Tibial artery (tissue), 4 donors: ENCODE measurements around the gene PLBD1.

Experiments used
- DNase-seq, 2 donors: peaks; one replicate each; pipeline ENCODE4 v3.0.0-alpha.2; 2019
- H3K27ac ChIP-seq, 2 donors: fragments of 200-600 bp; sonication (generic) in 1 of 2; 1 replicate in 1 of 2; 2 replicates in 1 of 2; pipeline ENCODE4 v1.5.1; 2018 to 2019; ENCODE audit warnings: mild to moderate bottlenecking in 1 of 2
- H3K27me3 ChIP-seq, 2 donors: fragments of 200-600 bp; sonication (generic) in 1 of 2; one replicate each; pipeline versions ENCODE4 v1.5.1 to v1.6.0; 2016 to 2019
- H3K36me3 ChIP-seq, 3 donors: fragments of 200-600 bp; sonication (generic) in 2 of 3; one replicate each; pipeline ENCODE4 v1.5.1; 2016 to 2019; ENCODE audit warnings: mild to moderate bottlenecking in 2 of 3
- H3K4me1 ChIP-seq, 4 donors: fragments of 200-600 bp; sonication (generic) in 2 of 4; 1 replicate in 3 of 4; 2 replicates in 1 of 4; pipeline ENCODE4 v1.5.1; 2016 to 2019
- H3K4me3 ChIP-seq, 2 donors: fragments of 200-600 bp; sonication (generic) in 1 of 2; 1 replicate in 1 of 2; 2 replicates in 1 of 2; pipeline ENCODE4 v1.5.1; 2018 to 2019; ENCODE audit warnings: mild to moderate bottlenecking in 2 of 2
- H3K9me3 ChIP-seq, 3 donors: fragments of 200-600 bp; sonication (generic) in 1 of 3; one replicate each; pipeline ENCODE4 v1.5.1; 2016 to 2019
- intact Hi-C: fragments of 100-400 bp; cut with DNase I; formaldehyde crosslinking; loops from one replicate; pipeline ENCODE4 v1.15.0; 2023; ENCODE audit warnings: low total_unique reads
- TF ChIP-seq, protein P1 (sequence below), 2 experiments: fragments of 200-600 bp in 1 of 2; fragments of 450-650 bp in 1 of 2; IDR thresholded peaks; one replicate each; pipeline ENCODE4 v1.5.1; 2017 to 2019; ENCODE audit warnings: antibody characterized with exemption in 2 of 2, mild to moderate bottlenecking in 1 of 2, moderate library complexity in 1 of 2

PLBD1 gene

DNA sequence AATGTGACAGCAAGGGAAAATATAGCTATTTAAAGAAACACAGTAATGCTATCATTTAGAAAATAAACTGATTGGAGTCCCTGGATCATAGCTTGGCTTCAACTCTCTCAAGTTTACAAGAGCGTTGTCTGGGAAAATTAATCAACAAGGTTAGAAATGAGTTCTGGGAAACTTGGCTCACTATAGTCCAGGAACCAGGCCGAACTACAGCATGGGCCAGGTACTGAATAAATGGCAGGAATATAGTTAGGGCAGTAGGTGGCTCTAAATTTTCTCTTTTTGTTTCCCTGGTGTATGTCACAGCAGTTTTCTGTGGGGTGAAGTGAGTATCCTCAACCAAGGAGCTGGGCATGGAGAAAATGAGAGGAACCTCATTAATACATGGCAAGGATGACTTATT, 72.4 kb downstream of the PLBD1 start:
- Histone ChIP-seq H3K9me3 (no peaks in the 10 kb centered on the region), H3K36me3 (peaks cover 76 to 88% (median 83%) of the 10 kb centered on the region in 3 donors), H3K27ac (no peak overlapping the region), H3K4me1 (no peaks in the 10 kb centered on the region), H3K4me3 (no peak overlapping the region), H3K27me3 (no peaks in the 10 kb centered on the region)
- TF ChIP-seq, protein P1, sequence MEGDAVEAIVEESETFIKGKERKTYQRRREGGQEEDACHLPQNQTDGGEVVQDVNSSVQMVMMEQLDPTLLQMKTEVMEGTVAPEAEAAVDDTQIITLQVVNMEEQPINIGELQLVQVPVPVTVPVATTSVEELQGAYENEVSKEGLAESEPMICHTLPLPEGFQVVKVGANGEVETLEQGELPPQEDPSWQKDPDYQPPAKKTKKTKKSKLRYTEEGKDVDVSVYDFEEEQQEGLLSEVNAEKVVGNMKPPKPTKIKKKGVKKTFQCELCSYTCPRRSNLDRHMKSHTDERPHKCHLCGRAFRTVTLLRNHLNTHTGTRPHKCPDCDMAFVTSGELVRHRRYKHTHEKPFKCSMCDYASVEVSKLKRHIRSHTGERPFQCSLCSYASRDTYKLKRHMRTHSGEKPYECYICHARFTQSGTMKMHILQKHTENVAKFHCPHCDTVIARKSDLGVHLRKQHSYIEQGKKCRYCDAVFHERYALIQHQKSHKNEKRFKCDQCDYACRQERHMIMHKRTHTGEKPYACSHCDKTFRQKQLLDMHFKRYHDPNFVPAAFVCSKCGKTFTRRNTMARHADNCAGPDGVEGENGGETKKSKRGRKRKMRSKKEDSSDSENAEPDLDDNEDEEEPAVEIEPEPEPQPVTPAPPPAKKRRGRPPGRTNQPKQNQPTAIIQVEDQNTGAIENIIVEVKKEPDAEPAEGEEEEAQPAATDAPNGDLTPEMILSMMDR (IDR thresholded peaks at IDR 0.05), result no peak
- intact Hi-C loops, result no loop called here
- DNase-seq, result no peak

DNA sequence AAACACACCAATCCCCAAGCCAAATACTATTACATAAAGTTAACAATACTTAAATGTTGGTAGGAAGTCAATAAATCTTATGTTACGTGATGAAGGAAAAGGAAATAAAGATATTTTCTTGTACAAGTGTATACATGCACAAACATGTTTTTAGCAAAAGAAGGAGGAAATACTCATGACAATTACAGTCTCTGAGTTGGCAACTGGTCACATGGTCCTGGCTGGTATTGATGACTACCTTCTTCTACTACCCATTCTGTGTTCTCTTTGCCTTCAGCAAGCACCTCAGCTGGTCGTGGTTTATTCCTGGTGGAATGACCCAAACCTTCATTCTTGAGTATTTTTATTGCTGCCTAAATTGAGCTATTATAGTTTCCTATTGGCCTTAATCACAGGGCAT, 84.8 kb downstream of the PLBD1 start:
- no peaks in the 10 kb centered on the region for H3K27me3 ChIP-seq
- peaks cover 84 to 92% (median 91%) of the 10 kb centered on the region in 3 donors for H3K36me3 ChIP-seq
- H3K9me3 ChIP-seq, result no peaks in the 10 kb centered on the region
- no peak overlapping the region for H3K27ac ChIP-seq
- no peak overlapping the region for H3K4me3 ChIP-seq
- no peak for DNase-seq
- intact Hi-C loops, result no loop called here
- no peaks in the 10 kb centered on the region for H3K4me1 ChIP-seq
- TF ChIP-seq, protein P1 (IDR thresholded peaks at IDR 0.05), result no peak

DNA sequence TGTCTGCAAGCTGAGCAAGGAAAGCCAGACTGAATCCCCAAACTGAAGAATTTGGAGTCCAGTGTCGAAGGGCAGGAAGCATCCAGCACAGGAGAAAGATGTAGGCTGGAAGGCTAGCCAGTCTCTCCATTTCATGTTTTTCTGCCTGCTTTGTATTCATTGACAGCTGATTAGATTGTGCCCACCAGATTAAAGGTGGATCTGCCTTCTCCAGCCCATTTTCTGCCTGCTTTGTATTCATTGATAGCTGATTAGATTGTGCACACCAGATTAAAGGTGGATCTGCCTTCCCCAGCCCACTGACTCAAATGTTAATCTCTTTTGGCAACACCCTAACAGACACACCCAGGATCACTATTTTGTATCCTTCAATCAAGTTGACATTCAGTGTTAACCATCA, 85.3 kb downstream of the PLBD1 start:
- Histone ChIP-seq H3K27ac (no peak overlapping the region), H3K9me3 (no peaks in the 10 kb centered on the region), H3K4me1 (no peaks in the 10 kb centered on the region), H3K36me3 (peaks cover 83 to 91% (median 88%) of the 10 kb centered on the region in 3 donors), H3K4me3 (no peak overlapping the region), H3K27me3 (no peaks in the 10 kb centered on the region)
- no peak for DNase-seq
- intact Hi-C loops, result no loop called here
- TF ChIP-seq, protein P1 (IDR thresholded peaks at IDR 0.05), result no peak

DNA sequence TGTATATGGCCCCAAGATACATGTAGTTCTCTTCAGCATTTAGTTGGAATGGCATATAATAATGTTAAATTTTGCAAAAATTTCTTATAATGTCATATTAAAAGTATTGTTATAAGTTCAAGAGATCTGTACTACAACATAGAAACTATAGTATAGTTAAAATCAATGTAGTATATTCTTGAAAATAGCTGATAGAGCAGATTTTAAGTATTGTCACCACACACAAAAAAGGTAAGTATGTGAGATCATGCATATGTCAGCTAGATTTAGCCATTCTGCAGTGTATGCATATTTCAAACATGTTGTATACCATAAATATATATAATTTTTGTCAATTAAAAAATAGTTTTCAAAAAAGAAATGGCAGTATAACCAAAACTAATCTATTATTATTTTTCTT, 86.5 kb downstream of the PLBD1 start:
- intact Hi-C loops, result no loop called here
- Histone ChIP-seq H3K4me1 (no peaks in the 10 kb centered on the region), H3K27ac (no peak overlapping the region), H3K9me3 (peaks cover 0 to under 1% (median 0%) of the 10 kb centered on the region in 3 donors), H3K27me3 (no peaks in the 10 kb centered on the region), H3K4me3 (no peak overlapping the region), H3K36me3 (peaks cover 84 to 92% (median 86%) of the 10 kb centered on the region in 3 donors)
- DNase-seq, result no peak
- TF ChIP-seq, protein P1 (IDR thresholded peaks at IDR 0.05), result no peak

DNA sequence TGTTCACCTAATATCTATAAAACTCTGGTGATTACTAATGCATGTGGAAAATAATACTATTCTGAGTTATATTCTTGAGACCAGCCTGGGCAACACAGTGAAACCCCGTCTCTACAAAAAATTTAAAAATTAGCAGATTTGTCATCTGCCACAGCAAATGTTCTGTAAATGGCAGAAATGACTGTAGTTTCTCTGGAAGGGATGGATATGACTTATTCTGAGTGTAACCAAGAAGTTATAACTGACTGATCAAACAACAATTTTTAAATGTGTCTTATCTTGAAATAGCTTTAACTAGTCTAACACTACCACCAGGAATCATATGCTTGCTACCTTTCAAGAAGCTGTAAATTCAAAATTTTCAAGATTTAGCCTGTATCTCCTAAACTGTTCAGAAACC, 88.7 kb downstream of the PLBD1 start:
- Histone ChIP-seq H3K36me3 (peaks cover 81 to 95% (median 84%) of the 10 kb centered on the region in 3 donors), H3K4me1 (no peaks in the 10 kb centered on the region), H3K4me3 (no peak overlapping the region), H3K9me3 (peaks cover 0 to 19% (median 19%) of the 10 kb centered on the region in 3 donors), H3K27me3 (no peaks in the 10 kb centered on the region), H3K27ac (no peak overlapping the region)
- intact Hi-C loops, result no loop called here
- no peak for DNase-seq
- TF ChIP-seq, protein P1 (IDR thresholded peaks at IDR 0.05), result no peak
